Measurements from ENCODE around the gene SPDEF.

Gene SPDEF

GRCh38 chr6:34562350-34562749, 6.2 kb upstream of the SPDEF start:
- no peak for DNase-seq

GRCh38 chr6:34561227-34561530, 5.0 kb upstream of the SPDEF start:
- no peak for DNase-seq

- DNase-seq: peak; percentile 34
Measured at GRCh38 chr6:34560366-34561226, 4.5 kb upstream of the SPDEF start.

- no peak for DNase-seq
Measured at GRCh38 chr6:34559651-34560365, 3.7 kb upstream of the SPDEF start.

GRCh38 chr6:34558172-34558714, 2.1 kb upstream of the SPDEF start:
- DNase-seq: no peak

GRCh38 chr6:34557228-34557627, 1.1 kb upstream of the SPDEF start:
- no peak for DNase-seq

GRCh38 chr6:34556493-34556892, 364 bp upstream of the SPDEF start:
- DNase-seq: no peak

GRCh38 chr6:34555328-34555727, 801 bp downstream of the SPDEF start:
- DNase-seq: no peak

- no peak for DNase-seq
Measured at GRCh38 chr6:34555007-34555322, 1.2 kb downstream of the SPDEF start.

- no peak for DNase-seq
Measured at GRCh38 chr6:34554291-34555006, 1.7 kb downstream of the SPDEF start.

- DNase-seq: no peak
Measured at GRCh38 chr6:34553750-34554149, 2.4 kb downstream of the SPDEF start.

- no peak for DNase-seq
Measured at GRCh38 chr6:34553146-34553545, 3.0 kb downstream of the SPDEF start.

GRCh38 chr6:34552620-34553019, 3.5 kb downstream of the SPDEF start:
- DNase-seq: no peak

GRCh38 chr6:34551720-34552119, 4.4 kb downstream of the SPDEF start:
- no peak for DNase-seq

GRCh38 chr6:34549804-34550202, 6.3 kb downstream of the SPDEF start:
- DNase-seq: no peak

GRCh38 chr6:34549026-34549803, 6.9 kb downstream of the SPDEF start:
- no peak for DNase-seq

GRCh38 chr6:34547701-34548644, 8.2 kb downstream of the SPDEF start:
- no peak for DNase-seq

GRCh38 chr6:34546551-34547321, 9.4 kb downstream of the SPDEF start:
- DNase-seq: peak; percentile 64

GRCh38 chr6:34544776-34545471, 11.2 kb downstream of the SPDEF start:
- DNase-seq: no peak

- no peak for DNase-seq
Measured at GRCh38 chr6:34544052-34544604, 12.0 kb downstream of the SPDEF start.

Measured in DMS153 (cell line).